ENCODE results near the gene CHAD.
"Not testable (repeated sequence)": the region's sequence is repeated elsewhere in the genome, so short reads cannot be mapped to it uniquely, and the experiment has no call there.

CHAD gene

GRCh38 chr17:50493744-50494143, 25.1 kb upstream of the CHAD start:
- DNase-seq: no peak

- DNase-seq: no peak
Observed at GRCh38 chr17:50492214-50492613, 23.5 kb upstream of the CHAD start.

GRCh38 chr17:50491505-50491904, 22.8 kb upstream of the CHAD start:
- DNase-seq: no peak

- DNase-seq: no peak
Observed at GRCh38 chr17:50488880-50489279, 20.2 kb upstream of the CHAD start.

GRCh38 chr17:50487213-50488096, 18.8 kb upstream of the CHAD start:
- no peak for DNase-seq

GRCh38 chr17:50484386-50485155, 15.9 kb upstream of the CHAD start:
- DNase-seq: no peak

GRCh38 chr17:50483266-50483665, 14.6 kb upstream of the CHAD start:
- no peak for DNase-seq

- peak; percentile 95 for DNase-seq
Observed at GRCh38 chr17:50482516-50482915, 13.8 kb upstream of the CHAD start.

GRCh38 chr17:50482110-50482509, 13.4 kb upstream of the CHAD start:
- DNase-seq: no peak

- no peak for DNase-seq
Observed at GRCh38 chr17:50481648-50482047, 13.0 kb upstream of the CHAD start.

GRCh38 chr17:50480854-50481490, 12.3 kb upstream of the CHAD start:
- no peak for DNase-seq

GRCh38 chr17:50480142-50480764, 11.6 kb upstream of the CHAD start:
- no peak for DNase-seq

- peak; percentile 77 for DNase-seq
Observed at GRCh38 chr17:50479522-50480141, 11.0 kb upstream of the CHAD start.

- peak; percentile 86 for DNase-seq
Observed at GRCh38 chr17:50478391-50479381, 10.0 kb upstream of the CHAD start, which contains the start of gene RSAD1. Gene RSAD1 (plus strand): TSS chr17:50478860. CDS start chr17:50478885, 25 bp downstream.

GRCh38 chr17:50477976-50478375, 9.3 kb upstream of the CHAD start:
- no peak for DNase-seq

- DNase-seq: no peak
Observed at GRCh38 chr17:50476545-50477315, 8.1 kb upstream of the CHAD start.

- DNase-seq: not testable (repeated sequence)
Observed at GRCh38 chr17:50475775-50476544, 7.3 kb upstream of the CHAD start.

- no peak for DNase-seq
Observed at GRCh38 chr17:50475362-50475761, 6.7 kb upstream of the CHAD start.

GRCh38 chr17:50474523-50474922, 5.8 kb upstream of the CHAD start:
- DNase-seq: no peak

- DNase-seq: no peak
Observed at GRCh38 chr17:50473901-50474300, 5.2 kb upstream of the CHAD start.

Measured in fibroblast of upper back skin (primary cell).